GM12878 (cell line): Measurements from ENCODE around the gene POT1.

Source experiments
- BHLHE40 ChIP-seq, 2 experiments: fragments of 450-650 bp in 1 of 2; IDR thresholded peaks; 2 replicates each; pipeline ENCODE4 v1.6.1; 2011 to 2017; ENCODE audit warnings: low read depth in 2 of 2, borderline replicate concordance in 1 of 2, improper control_type of control experiment in 1 of 2, low read length in 1 of 2, mild to moderate bottlenecking in 1 of 2
- CREB1 ChIP-seq: IDR thresholded peaks from 2 replicates; pipeline ENCODE4 v1.6.1; 2012; ENCODE audit warnings: low read depth, mild to moderate bottlenecking, inconsistent platforms
- CTCF ChIP-seq, 3 experiments: IDR thresholded peaks in 2 of 3; conservative IDR thresholded peaks in 1 of 3; 2 replicates each; pipeline ENCODE4 v1.5.1; 2011; ENCODE audit warnings: low read depth in 3 of 3, low read length in 3 of 3, mild to moderate bottlenecking in 3 of 3, control low read depth in 2 of 3, moderate library complexity in 2 of 3, inconsistent platforms in 1 of 3, mixed read lengths in 1 of 3; ENCODE audit not compliant: control insufficient read depth in 2 of 3, insufficient read depth in 1 of 3; ENCODE audit errors: extremely low read depth in 1 of 3
- GATAD2B ChIP-seq: fragments of 450-650 bp; conservative IDR thresholded peaks from 2 replicates; pipeline ENCODE4 v1.6.1; 2017; ENCODE audit warnings: low read depth, mild to moderate bottlenecking, moderate library complexity
- HDAC6 ChIP-seq: fragments of 200-600 bp; sonication (generic); IDR thresholded peaks from one replicate; pipeline ENCODE4 v1.8.0; 2017; ENCODE audit warnings: antibody characterized with exemption; ENCODE audit not compliant: unreplicated experiment
- MYC ChIP-seq: IDR thresholded peaks from 2 replicates; pipeline ENCODE4 v1.6.1; 2011; ENCODE audit warnings: mild to moderate bottlenecking, low read length, moderate library complexity, inconsistent platforms; ENCODE audit not compliant: insufficient read depth, insufficient replicate concordance, insufficient read length, severe bottlenecking
- NFIC ChIP-seq: IDR thresholded peaks from 2 replicates; pipeline ENCODE4 v1.6.1; 2012; ENCODE audit warnings: low read depth, mild to moderate bottlenecking, inconsistent platforms, low read length, moderate library complexity
- POLR2A ChIP-seq: IDR thresholded peaks from 2 replicates; pipeline ENCODE4 v1.6.1; 2011; ENCODE audit warnings: low read depth, mild to moderate bottlenecking, low read length
- POLR2AphosphoS5 ChIP-seq: IDR thresholded peaks from 2 replicates; pipeline ENCODE4 v1.6.1; 2011; ENCODE audit warnings: mild to moderate bottlenecking, low read length, inconsistent platforms
- SPI1 ChIP-seq: IDR thresholded peaks from 2 replicates; pipeline ENCODE4 v1.6.1; 2011; ENCODE audit warnings: low read depth, mild to moderate bottlenecking, low read length, moderate library complexity, borderline replicate concordance; ENCODE audit not compliant: insufficient read depth
- TCF12 ChIP-seq: IDR thresholded peaks from 2 replicates; pipeline ENCODE4 v1.6.1; 2011; ENCODE audit warnings: low read depth, mild to moderate bottlenecking, low read length
- ZNF384 ChIP-seq: IDR thresholded peaks from 2 replicates; pipeline ENCODE4 v1.6.1; 2012; ENCODE audit warnings: low read depth, mild to moderate bottlenecking, low read length, improper control_type of control experiment, borderline replicate concordance
- TF ChIP-seq, protein P1 (sequence below): IDR thresholded peaks from 2 replicates; pipeline ENCODE4 v1.6.1; 2011; ENCODE audit warnings: mild to moderate bottlenecking, low read depth, low read length, moderate library complexity; ENCODE audit not compliant: insufficient replicate concordance
- TF ChIP-seq, protein P2 (sequence below): IDR thresholded peaks from 2 replicates; pipeline ENCODE4 v1.6.1; 2012; ENCODE audit warnings: mild to moderate bottlenecking, low read depth, low read length

- no peak for TF ChIP-seq SPI1
- TF ChIP-seq ZNF384 = no peak
- TF ChIP-seq, protein P1, sequence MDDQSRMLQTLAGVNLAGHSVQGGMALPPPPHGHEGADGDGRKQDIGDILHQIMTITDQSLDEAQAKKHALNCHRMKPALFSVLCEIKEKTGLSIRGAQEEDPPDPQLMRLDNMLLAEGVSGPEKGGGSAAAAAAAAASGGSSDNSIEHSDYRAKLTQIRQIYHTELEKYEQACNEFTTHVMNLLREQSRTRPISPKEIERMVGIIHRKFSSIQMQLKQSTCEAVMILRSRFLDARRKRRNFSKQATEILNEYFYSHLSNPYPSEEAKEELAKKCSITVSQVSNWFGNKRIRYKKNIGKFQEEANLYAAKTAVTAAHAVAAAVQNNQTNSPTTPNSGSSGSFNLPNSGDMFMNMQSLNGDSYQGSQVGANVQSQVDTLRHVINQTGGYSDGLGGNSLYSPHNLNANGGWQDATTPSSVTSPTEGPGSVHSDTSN = no peak
- no peak for TF ChIP-seq POLR2AphosphoS5
- no peak for TF ChIP-seq NFIC
- no peak for TF ChIP-seq HDAC6
- no peak for TF ChIP-seq GATAD2B
- no peak for TF ChIP-seq POLR2A
- TF ChIP-seq CREB1 = no peak
- TF ChIP-seq CTCF (IDR thresholded peaks at IDR 0.05 in 2 of 3, conservative IDR thresholded peaks at IDR 0.05 in 1 of 3; ENCODE audit: control insufficient read depth in 2 of 3, extremely low read depth in 1 of 3, insufficient read depth in 1 of 3, low read depth in 3 of 3, low read length in 3 of 3) = no peak
- TF ChIP-seq, protein P2, sequence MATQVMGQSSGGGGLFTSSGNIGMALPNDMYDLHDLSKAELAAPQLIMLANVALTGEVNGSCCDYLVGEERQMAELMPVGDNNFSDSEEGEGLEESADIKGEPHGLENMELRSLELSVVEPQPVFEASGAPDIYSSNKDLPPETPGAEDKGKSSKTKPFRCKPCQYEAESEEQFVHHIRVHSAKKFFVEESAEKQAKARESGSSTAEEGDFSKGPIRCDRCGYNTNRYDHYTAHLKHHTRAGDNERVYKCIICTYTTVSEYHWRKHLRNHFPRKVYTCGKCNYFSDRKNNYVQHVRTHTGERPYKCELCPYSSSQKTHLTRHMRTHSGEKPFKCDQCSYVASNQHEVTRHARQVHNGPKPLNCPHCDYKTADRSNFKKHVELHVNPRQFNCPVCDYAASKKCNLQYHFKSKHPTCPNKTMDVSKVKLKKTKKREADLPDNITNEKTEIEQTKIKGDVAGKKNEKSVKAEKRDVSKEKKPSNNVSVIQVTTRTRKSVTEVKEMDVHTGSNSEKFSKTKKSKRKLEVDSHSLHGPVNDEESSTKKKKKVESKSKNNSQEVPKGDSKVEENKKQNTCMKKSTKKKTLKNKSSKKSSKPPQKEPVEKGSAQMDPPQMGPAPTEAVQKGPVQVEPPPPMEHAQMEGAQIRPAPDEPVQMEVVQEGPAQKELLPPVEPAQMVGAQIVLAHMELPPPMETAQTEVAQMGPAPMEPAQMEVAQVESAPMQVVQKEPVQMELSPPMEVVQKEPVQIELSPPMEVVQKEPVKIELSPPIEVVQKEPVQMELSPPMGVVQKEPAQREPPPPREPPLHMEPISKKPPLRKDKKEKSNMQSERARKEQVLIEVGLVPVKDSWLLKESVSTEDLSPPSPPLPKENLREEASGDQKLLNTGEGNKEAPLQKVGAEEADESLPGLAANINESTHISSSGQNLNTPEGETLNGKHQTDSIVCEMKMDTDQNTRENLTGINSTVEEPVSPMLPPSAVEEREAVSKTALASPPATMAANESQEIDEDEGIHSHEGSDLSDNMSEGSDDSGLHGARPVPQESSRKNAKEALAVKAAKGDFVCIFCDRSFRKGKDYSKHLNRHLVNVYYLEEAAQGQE = no peak
- TF ChIP-seq BHLHE40 (IDR thresholded peaks at IDR 0.05; ENCODE audit: borderline replicate concordance in 1 of 2, low read depth in 2 of 2, low read length in 1 of 2) = no peak
- no peak for TF ChIP-seq MYC
- TF ChIP-seq TCF12 = no peak
Observed at GRCh38 chr7:124954790-124955189, 25.2 kb upstream of the POT1 start.
